WTC11 (cell line): ENCODE results near the gene STIP1. TPM values are rescaled to one million over a fixed set of nuclear protein-coding genes. Genes with fewer than 3 reads are reported as not detected.

Experiments
- ATAC-seq: fragments of 200-7000 bp; cut with Tn5 transposase; 2 replicates; pipeline ENCODE4 v1.10.0; 2021; ENCODE audit warnings: mild to moderate bottlenecking, moderate library complexity
- CTCF ChIA-PET: fragments of 300-600 bp; sonication (Branson Sonifier 250); formaldehyde crosslinking; loops from one replicate; lab custom pipeline; 2021; ENCODE audit warnings: antibody characterized with exemption; lab: Charles Lee
- POLR2A ChIA-PET: fragments of 350-600 bp; sonication (Branson Sonifier 250); formaldehyde crosslinking; loops from one replicate; lab custom pipeline; 2021; ENCODE audit warnings: antibody characterized with exemption; lab: Charles Lee
- DNase-seq: peaks from one replicate; pipeline ENCODE4 v3.0.0; 2021; ENCODE audit warnings: low spot score
- H3K27ac Mint-ChIP-seq: 2 replicates; pipeline ENCODE4 v1.8.0; 2021; ENCODE audit warnings: mixed read lengths
- H3K27me3 Mint-ChIP-seq: 2 replicates; pipeline ENCODE4 v1.8.0; 2021; ENCODE audit warnings: low read depth, mild to moderate bottlenecking, moderate library complexity, mixed read lengths
- H3K36me3 Mint-ChIP-seq: 2 replicates; pipeline ENCODE4 v1.8.0; 2021; ENCODE audit warnings: mixed read lengths
- H3K4me1 Mint-ChIP-seq: 2 replicates; pipeline ENCODE4 v1.8.0; 2022; ENCODE audit warnings: mixed read lengths
- H3K4me3 Mint-ChIP-seq: 2 replicates; pipeline ENCODE4 v1.8.0; 2021; ENCODE audit warnings: mild to moderate bottlenecking, moderate library complexity, mixed read lengths
- H3K9me3 Mint-ChIP-seq: 2 replicates; pipeline ENCODE4 v1.8.0; 2021; ENCODE audit warnings: mixed read lengths
- ATF1 ChIP-seq: sonication (generic); formaldehyde crosslinking; IDR thresholded peaks from 2 replicates; pipeline ENCODE4 v1.8.1; 2023; ENCODE audit warnings: mild to moderate bottlenecking, moderate library complexity, missing genetic modification reagents
- ESRRA ChIP-seq: sonication (generic); formaldehyde crosslinking; IDR thresholded peaks from 2 replicates; pipeline ENCODE4 v1.8.1; 2022; ENCODE audit warnings: mild to moderate bottlenecking, missing genetic modification reagents, borderline replicate concordance
- FOXJ3 ChIP-seq: sonication (generic); formaldehyde crosslinking; IDR thresholded peaks from 2 replicates; pipeline ENCODE4 v1.9.0; 2021; ENCODE audit warnings: missing genetic modification reagents, mild to moderate bottlenecking, borderline replicate concordance
- NFE2L1 ChIP-seq: sonication (generic); formaldehyde crosslinking; IDR thresholded peaks from 2 replicates; pipeline ENCODE4 v1.8.1; 2023; ENCODE audit warnings: missing genetic modification reagents
- OVOL2 ChIP-seq: fragments of 250-450 bp; sonication (Bioruptor Pico); IDR thresholded peaks from 2 replicates; pipeline ENCODE4 v1.9.0; 2021; ENCODE audit warnings: mild to moderate bottlenecking, borderline replicate concordance
- RORB ChIP-seq: fragments of 250-450 bp; sonication (Bioruptor Pico); IDR thresholded peaks from 2 replicates; pipeline ENCODE4 v1.9.0; 2021; ENCODE audit warnings: mild to moderate bottlenecking
- SMAD3 ChIP-seq: sonication (generic); formaldehyde crosslinking; IDR thresholded peaks from 2 replicates; pipeline ENCODE4 v1.8.0; 2022; ENCODE audit warnings: missing genetic modification reagents, mild to moderate bottlenecking, borderline replicate concordance
- TEAD1 ChIP-seq: sonication (generic); formaldehyde crosslinking; IDR thresholded peaks from 2 replicates; pipeline ENCODE4 v1.8.0; 2022; ENCODE audit warnings: mild to moderate bottlenecking, missing genetic modification reagents
- ZNF416 ChIP-seq: fragments of 250-450 bp; sonication (Bioruptor Pico); IDR thresholded peaks from 2 replicates; pipeline ENCODE4 v1.9.0; 2021; ENCODE audit warnings: mild to moderate bottlenecking, inconsistent platforms
- total RNA-seq: library from RNA; stranded (reverse); gene quantifications from 3 replicates; pipeline ENCODE4 v1.2.3, GENCODE V29; 2021
- TF ChIP-seq, protein P1 (sequence below): sonication (generic); formaldehyde crosslinking; IDR thresholded peaks from 2 replicates; pipeline ENCODE4 v1.8.1; 2023; ENCODE audit warnings: mild to moderate bottlenecking, missing genetic modification reagents
- TF ChIP-seq, protein P2 (sequence below): sonication (generic); formaldehyde crosslinking; IDR thresholded peaks from 2 replicates; pipeline ENCODE4 v1.8.0; 2023; ENCODE audit warnings: mild to moderate bottlenecking, missing genetic modification reagents
- TF ChIP-seq, protein P3 (sequence below): sonication (generic); formaldehyde crosslinking; IDR thresholded peaks from 2 replicates; pipeline ENCODE4 v1.8.1; 2022; ENCODE audit warnings: low read depth, missing genetic modification reagents, borderline replicate concordance
- TF ChIP-seq, protein P4 (sequence below): sonication (generic); formaldehyde crosslinking; IDR thresholded peaks from 2 replicates; pipeline ENCODE4 v1.8.0; 2022; ENCODE audit warnings: missing genetic modification reagents
- TF ChIP-seq, protein P5 (sequence below): sonication (generic); formaldehyde crosslinking; IDR thresholded peaks from 2 replicates; pipeline ENCODE4 v1.8.0; 2022; ENCODE audit warnings: mild to moderate bottlenecking, missing genetic modification reagents
- TF ChIP-seq, protein P6 (sequence below): fragments of 200-600 bp; IDR thresholded peaks from 2 replicates; pipeline ENCODE4 v1.8.0; 2022; ENCODE audit warnings: antibody characterized with exemption
- TF ChIP-seq, protein P7 (sequence below): sonication (generic); formaldehyde crosslinking; IDR thresholded peaks from 2 replicates; pipeline ENCODE4 v1.8.0; 2023; ENCODE audit warnings: missing genetic modification reagents, mild to moderate bottlenecking, borderline replicate concordance

STIP1 gene
- total RNA-seq, 1 experiment from 2014 or later, result 296 TPM

DNA sequence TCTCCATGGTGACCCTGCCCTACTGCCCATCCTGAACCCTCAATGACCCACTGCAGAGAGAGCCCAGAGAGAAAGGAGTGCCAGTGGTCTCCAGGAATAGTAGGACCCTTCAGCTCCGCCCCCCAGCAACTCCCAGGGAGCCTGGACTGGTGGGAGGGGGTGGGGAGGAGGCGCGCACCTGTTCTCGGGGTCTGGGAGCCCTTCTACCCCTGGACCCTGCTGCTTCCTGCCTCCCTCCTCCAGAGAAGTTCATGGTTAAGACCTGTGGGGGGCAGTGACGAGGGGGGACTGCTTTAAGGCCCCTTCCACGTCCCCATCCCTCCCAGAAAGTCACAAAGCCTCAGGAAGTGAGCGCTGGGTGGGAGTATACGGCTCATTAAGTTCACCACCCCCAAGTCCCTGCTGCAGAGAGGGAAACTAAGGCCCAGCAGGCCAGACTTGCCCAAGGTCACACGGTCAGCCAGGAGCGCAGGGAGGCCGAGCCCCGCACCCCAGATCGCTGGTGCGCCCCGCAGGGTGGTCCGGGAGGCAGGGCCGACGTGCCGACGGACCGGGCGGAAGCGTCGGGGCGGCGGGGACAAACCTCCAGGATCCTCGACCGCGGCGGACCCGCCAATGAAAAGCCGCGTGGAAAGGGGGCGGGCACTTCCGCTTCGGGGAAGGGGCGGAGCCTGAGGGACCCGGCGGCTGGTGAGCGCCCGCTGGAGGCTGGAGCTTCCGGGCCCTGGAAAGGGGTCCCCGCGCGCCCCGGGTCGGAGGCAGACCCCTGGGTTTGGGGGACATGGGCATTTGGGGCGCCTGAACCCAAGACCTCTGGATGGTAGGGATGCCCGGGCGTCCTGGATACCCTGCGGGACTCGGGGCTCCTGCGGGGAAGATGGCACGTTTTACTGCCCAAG is 39.9 kb downstream of the STIP1 start, which contains the start of the genes NUDT22 and TRPT1:
Gene NUDT22, plus strand, starts transcription at position 667 of the 899 bp plus-strand sequence. CDS start 379 bp downstream, outside the sequence.
Gene TRPT1, minus strand, starts transcription at position 579 of the 899 bp plus-strand sequence. Its CDS starts 326 bp downstream, at position 253.
- H3K36me3 Mint-ChIP-seq, result no peaks in the 10 kb centered on the region
- ChIA-PET POLR2A (interaction anchor here (0.6 to 1.9 kb wide), 8 partner anchors 19 to 308 kb away, joined by 3 to 13 read pairs (median 3); partner anchors contain the start of genes FERMT3, PLCB3, PPP1R14B and RCOR2), CTCF (interaction anchor here (0.5 to 3.8 kb wide), 21 partner anchors 9 to 1364 kb away, joined by 3 to 27 read pairs (median 4); partner anchors contain the start of genes ESRRA, FERMT3, MACROD1 and PLCB3)
- H3K27me3 Mint-ChIP-seq, result no peaks in the 10 kb centered on the region
- H3K4me3 Mint-ChIP-seq, result peak within 1 kb of the TSS; percentile 81
- H3K9me3 Mint-ChIP-seq, result no peaks in the 10 kb centered on the region
- ATAC-seq (peak; percentile 54), DNase-seq (peak; percentile 89)
- H3K27ac Mint-ChIP-seq, result peak within 1 kb of the TSS; percentile 84
- peaks cover 24% of the 10 kb centered on the region for H3K4me1 Mint-ChIP-seq
- TF ChIP-seq TEAD1 (CRISPR knock-in tag) (peak; percentile 14; the same call in 1 of the 2 replicates), ESRRA (CRISPR knock-in tag) (peak; percentile 77; the same call in 1 of the 2 replicates), SMAD3 (no peak), ATF1 (CRISPR knock-in tag) (no peak), FOXJ3 (CRISPR knock-in tag) (no peak), ZNF416 (CRISPR knock-in tag) (no peak), NFE2L1 (CRISPR knock-in tag) (no peak), RORB (no peak), OVOL2 (CRISPR knock-in tag) (no peak)
- TF ChIP-seq, protein P1, sequence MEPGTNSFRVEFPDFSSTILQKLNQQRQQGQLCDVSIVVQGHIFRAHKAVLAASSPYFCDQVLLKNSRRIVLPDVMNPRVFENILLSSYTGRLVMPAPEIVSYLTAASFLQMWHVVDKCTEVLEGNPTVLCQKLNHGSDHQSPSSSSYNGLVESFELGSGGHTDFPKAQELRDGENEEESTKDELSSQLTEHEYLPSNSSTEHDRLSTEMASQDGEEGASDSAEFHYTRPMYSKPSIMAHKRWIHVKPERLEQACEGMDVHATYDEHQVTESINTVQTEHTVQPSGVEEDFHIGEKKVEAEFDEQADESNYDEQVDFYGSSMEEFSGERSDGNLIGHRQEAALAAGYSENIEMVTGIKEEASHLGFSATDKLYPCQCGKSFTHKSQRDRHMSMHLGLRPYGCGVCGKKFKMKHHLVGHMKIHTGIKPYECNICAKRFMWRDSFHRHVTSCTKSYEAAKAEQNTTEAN (CRISPR knock-in tag), result no peak; the same call in 1 of the 2 replicates
- TF ChIP-seq, protein P2, sequence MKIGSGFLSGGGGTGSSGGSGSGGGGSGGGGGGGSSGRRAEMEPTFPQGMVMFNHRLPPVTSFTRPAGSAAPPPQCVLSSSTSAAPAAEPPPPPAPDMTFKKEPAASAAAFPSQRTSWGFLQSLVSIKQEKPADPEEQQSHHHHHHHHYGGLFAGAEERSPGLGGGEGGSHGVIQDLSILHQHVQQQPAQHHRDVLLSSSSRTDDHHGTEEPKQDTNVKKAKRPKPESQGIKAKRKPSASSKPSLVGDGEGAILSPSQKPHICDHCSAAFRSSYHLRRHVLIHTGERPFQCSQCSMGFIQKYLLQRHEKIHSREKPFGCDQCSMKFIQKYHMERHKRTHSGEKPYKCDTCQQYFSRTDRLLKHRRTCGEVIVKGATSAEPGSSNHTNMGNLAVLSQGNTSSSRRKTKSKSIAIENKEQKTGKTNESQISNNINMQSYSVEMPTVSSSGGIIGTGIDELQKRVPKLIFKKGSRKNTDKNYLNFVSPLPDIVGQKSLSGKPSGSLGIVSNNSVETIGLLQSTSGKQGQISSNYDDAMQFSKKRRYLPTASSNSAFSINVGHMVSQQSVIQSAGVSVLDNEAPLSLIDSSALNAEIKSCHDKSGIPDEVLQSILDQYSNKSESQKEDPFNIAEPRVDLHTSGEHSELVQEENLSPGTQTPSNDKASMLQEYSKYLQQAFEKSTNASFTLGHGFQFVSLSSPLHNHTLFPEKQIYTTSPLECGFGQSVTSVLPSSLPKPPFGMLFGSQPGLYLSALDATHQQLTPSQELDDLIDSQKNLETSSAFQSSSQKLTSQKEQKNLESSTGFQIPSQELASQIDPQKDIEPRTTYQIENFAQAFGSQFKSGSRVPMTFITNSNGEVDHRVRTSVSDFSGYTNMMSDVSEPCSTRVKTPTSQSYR (CRISPR knock-in tag), result no peak
- TF ChIP-seq, protein P3, sequence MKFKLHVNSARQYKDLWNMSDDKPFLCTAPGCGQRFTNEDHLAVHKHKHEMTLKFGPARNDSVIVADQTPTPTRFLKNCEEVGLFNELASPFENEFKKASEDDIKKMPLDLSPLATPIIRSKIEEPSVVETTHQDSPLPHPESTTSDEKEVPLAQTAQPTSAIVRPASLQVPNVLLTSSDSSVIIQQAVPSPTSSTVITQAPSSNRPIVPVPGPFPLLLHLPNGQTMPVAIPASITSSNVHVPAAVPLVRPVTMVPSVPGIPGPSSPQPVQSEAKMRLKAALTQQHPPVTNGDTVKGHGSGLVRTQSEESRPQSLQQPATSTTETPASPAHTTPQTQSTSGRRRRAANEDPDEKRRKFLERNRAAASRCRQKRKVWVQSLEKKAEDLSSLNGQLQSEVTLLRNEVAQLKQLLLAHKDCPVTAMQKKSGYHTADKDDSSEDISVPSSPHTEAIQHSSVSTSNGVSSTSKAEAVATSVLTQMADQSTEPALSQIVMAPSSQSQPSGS (CRISPR knock-in tag), result no peak
- TF ChIP-seq, protein P4, sequence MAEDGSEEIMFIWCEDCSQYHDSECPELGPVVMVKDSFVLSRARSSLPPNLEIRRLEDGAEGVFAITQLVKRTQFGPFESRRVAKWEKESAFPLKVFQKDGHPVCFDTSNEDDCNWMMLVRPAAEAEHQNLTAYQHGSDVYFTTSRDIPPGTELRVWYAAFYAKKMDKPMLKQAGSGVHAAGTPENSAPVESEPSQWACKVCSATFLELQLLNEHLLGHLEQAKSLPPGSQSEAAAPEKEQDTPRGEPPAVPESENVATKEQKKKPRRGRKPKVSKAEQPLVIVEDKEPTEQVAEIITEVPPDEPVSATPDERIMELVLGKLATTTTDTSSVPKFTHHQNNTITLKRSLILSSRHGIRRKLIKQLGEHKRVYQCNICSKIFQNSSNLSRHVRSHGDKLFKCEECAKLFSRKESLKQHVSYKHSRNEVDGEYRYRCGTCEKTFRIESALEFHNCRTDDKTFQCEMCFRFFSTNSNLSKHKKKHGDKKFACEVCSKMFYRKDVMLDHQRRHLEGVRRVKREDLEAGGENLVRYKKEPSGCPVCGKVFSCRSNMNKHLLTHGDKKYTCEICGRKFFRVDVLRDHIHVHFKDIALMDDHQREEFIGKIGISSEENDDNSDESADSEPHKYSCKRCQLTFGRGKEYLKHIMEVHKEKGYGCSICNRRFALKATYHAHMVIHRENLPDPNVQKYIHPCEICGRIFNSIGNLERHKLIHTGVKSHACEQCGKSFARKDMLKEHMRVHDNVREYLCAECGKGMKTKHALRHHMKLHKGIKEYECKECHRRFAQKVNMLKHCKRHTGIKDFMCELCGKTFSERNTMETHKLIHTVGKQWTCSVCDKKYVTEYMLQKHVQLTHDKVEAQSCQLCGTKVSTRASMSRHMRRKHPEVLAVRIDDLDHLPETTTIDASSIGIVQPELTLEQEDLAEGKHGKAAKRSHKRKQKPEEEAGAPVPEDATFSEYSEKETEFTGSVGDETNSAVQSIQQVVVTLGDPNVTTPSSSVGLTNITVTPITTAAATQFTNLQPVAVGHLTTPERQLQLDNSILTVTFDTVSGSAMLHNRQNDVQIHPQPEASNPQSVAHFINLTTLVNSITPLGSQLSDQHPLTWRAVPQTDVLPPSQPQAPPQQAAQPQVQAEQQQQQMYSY, result no peak
- TF ChIP-seq, protein P5, sequence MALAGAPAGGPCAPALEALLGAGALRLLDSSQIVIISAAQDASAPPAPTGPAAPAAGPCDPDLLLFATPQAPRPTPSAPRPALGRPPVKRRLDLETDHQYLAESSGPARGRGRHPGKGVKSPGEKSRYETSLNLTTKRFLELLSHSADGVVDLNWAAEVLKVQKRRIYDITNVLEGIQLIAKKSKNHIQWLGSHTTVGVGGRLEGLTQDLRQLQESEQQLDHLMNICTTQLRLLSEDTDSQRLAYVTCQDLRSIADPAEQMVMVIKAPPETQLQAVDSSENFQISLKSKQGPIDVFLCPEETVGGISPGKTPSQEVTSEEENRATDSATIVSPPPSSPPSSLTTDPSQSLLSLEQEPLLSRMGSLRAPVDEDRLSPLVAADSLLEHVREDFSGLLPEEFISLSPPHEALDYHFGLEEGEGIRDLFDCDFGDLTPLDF, result no peak
- TF ChIP-seq, protein P6, sequence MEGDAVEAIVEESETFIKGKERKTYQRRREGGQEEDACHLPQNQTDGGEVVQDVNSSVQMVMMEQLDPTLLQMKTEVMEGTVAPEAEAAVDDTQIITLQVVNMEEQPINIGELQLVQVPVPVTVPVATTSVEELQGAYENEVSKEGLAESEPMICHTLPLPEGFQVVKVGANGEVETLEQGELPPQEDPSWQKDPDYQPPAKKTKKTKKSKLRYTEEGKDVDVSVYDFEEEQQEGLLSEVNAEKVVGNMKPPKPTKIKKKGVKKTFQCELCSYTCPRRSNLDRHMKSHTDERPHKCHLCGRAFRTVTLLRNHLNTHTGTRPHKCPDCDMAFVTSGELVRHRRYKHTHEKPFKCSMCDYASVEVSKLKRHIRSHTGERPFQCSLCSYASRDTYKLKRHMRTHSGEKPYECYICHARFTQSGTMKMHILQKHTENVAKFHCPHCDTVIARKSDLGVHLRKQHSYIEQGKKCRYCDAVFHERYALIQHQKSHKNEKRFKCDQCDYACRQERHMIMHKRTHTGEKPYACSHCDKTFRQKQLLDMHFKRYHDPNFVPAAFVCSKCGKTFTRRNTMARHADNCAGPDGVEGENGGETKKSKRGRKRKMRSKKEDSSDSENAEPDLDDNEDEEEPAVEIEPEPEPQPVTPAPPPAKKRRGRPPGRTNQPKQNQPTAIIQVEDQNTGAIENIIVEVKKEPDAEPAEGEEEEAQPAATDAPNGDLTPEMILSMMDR, result no peak
- TF ChIP-seq, protein P7, sequence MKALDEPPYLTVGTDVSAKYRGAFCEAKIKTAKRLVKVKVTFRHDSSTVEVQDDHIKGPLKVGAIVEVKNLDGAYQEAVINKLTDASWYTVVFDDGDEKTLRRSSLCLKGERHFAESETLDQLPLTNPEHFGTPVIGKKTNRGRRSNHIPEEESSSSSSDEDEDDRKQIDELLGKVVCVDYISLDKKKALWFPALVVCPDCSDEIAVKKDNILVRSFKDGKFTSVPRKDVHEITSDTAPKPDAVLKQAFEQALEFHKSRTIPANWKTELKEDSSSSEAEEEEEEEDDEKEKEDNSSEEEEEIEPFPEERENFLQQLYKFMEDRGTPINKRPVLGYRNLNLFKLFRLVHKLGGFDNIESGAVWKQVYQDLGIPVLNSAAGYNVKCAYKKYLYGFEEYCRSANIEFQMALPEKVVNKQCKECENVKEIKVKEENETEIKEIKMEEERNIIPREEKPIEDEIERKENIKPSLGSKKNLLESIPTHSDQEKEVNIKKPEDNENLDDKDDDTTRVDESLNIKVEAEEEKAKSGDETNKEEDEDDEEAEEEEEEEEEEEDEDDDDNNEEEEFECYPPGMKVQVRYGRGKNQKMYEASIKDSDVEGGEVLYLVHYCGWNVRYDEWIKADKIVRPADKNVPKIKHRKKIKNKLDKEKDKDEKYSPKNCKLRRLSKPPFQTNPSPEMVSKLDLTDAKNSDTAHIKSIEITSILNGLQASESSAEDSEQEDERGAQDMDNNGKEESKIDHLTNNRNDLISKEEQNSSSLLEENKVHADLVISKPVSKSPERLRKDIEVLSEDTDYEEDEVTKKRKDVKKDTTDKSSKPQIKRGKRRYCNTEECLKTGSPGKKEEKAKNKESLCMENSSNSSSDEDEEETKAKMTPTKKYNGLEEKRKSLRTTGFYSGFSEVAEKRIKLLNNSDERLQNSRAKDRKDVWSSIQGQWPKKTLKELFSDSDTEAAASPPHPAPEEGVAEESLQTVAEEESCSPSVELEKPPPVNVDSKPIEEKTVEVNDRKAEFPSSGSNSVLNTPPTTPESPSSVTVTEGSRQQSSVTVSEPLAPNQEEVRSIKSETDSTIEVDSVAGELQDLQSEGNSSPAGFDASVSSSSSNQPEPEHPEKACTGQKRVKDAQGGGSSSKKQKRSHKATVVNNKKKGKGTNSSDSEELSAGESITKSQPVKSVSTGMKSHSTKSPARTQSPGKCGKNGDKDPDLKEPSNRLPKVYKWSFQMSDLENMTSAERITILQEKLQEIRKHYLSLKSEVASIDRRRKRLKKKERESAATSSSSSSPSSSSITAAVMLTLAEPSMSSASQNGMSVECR (CRISPR knock-in tag), result no peak
